CD8-positive, alpha-beta memory T cell (primary cell): ENCODE measurements around the gene PARD6G. TPM values are rescaled to one million over a fixed set of nuclear protein-coding genes. Genes with fewer than 3 reads are reported as not detected.

Experiments used
- CTCF ChIA-PET: fragments of 350-600 bp; sonication (Branson Sonifier 250); formaldehyde crosslinking; loops from one replicate; lab custom pipeline; 2021; ENCODE audit warnings: antibody characterized with exemption; lab: Charles Lee
- POLR2A ChIA-PET: fragments of 350-600 bp; sonication (Branson Sonifier 250); formaldehyde crosslinking; loops from one replicate; lab custom pipeline; 2021; ENCODE audit warnings: antibody characterized with exemption; lab: Charles Lee
- DNase-seq, 5 donors: peaks; one replicate each; pipeline versions ENCODE4 v3.0.0 to v3.0.0-alpha.2; 2020 to 2022; ENCODE audit warnings: mixed read lengths in 1 of 5
- H3K27ac ChIP-seq: one replicate; pipeline ENCODE4 v1.7.0; 2013; ENCODE audit warnings: low read depth, mild to moderate bottlenecking, low read length, moderate library complexity
- H3K27me3 ChIP-seq: 2 replicates; pipeline ENCODE4 v1.7.0; 2013; ENCODE audit warnings: low read length, mild to moderate bottlenecking; ENCODE audit not compliant: insufficient read depth, poor library complexity, severe bottlenecking
- H3K36me3 ChIP-seq: 2 replicates; pipeline ENCODE4 v1.7.0; 2013; ENCODE audit warnings: mild to moderate bottlenecking, low read length, moderate library complexity; ENCODE audit not compliant: insufficient read depth
- H3K4me1 ChIP-seq: 2 replicates; pipeline ENCODE4 v1.7.0; 2013; ENCODE audit warnings: mild to moderate bottlenecking, low read length, moderate library complexity; ENCODE audit not compliant: insufficient read depth
- H3K4me3 ChIP-seq: 2 replicates; pipeline ENCODE4 v1.7.0; 2013; ENCODE audit warnings: mild to moderate bottlenecking, low read length
- H3K9me3 ChIP-seq: 2 replicates; pipeline ENCODE4 v1.7.0; 2013; ENCODE audit warnings: mild to moderate bottlenecking, low read length
- H3K27ac Mint-ChIP-seq, 8 donors: one replicate each; pipeline ENCODE4 v1.8.0; 2020 to 2021; ENCODE audit warnings: mixed read lengths in 8 of 8, mild to moderate bottlenecking in 6 of 8, inconsistent platforms in 3 of 8, moderate library complexity in 3 of 8
- H3K27me3 Mint-ChIP-seq, 2 donors: one replicate each; pipeline ENCODE4 v1.8.0; 2020 to 2021; ENCODE audit warnings: mixed read lengths in 2 of 2, mild to moderate bottlenecking in 1 of 2, moderate library complexity in 1 of 2
- H3K36me3 Mint-ChIP-seq, 3 donors: one replicate each; pipeline ENCODE4 v1.8.0; 2020 to 2021; ENCODE audit warnings: mixed read lengths in 3 of 3, inconsistent platforms in 1 of 3, mild to moderate bottlenecking in 1 of 3
- H3K4me1 Mint-ChIP-seq, 3 donors: one replicate each; pipeline ENCODE4 v1.8.0; 2020 to 2021; ENCODE audit warnings: mixed read lengths in 3 of 3, inconsistent platforms in 1 of 3, mild to moderate bottlenecking in 1 of 3
- H3K4me3 Mint-ChIP-seq, 7 donors: one replicate each; pipeline ENCODE4 v1.8.0; 2020 to 2021; ENCODE audit warnings: mixed read lengths in 7 of 7, mild to moderate bottlenecking in 6 of 7, moderate library complexity in 4 of 7, inconsistent platforms in 2 of 7
- H3K9me3 Mint-ChIP-seq, 5 donors: one replicate each; pipeline ENCODE4 v1.8.0; 2020 to 2022; ENCODE audit warnings: mixed read lengths in 5 of 5, mild to moderate bottlenecking in 3 of 5, moderate library complexity in 2 of 5, inconsistent platforms in 1 of 5
- polyA plus RNA-seq: library from polyadenylated mRNA; unstranded; fragments of 300-500 nt; fragmentation: Illumina TruSeq; gene quantifications from one replicate; pipeline ENCODE4 v1.2.3, GENCODE V29; 2021
- total RNA-seq, 2 experiments: library from RNA; stranded (reverse); gene quantifications; one replicate each; pipeline ENCODE4 v1.2.3, GENCODE V29; 2021

PARD6G gene
- total and polyA plus RNA-seq, 3 experiments from 2014 or later = 0.32 to 0.48 (median 0.33) TPM

- no peaks in the 10 kb centered on the region for H3K9me3 Mint-ChIP-seq
- ChIA-PET CTCF (no interaction called here), POLR2A (no interaction called here)
- Histone ChIP-seq H3K4me1 (peaks cover 12% of the 10 kb centered on the region), H3K36me3 (peaks cover 9% of the 10 kb centered on the region), H3K9me3 (no peaks in the 10 kb centered on the region), H3K27ac (no peak overlapping the region), H3K4me3 (no peak overlapping the region), H3K27me3 (no peaks in the 10 kb centered on the region)
- no peak for DNase-seq
- no peak overlapping the region for H3K4me3 Mint-ChIP-seq
- peaks cover 35 to 53% (median 46%) of the 10 kb centered on the region in 3 donors for H3K4me1 Mint-ChIP-seq
- no peak overlapping the region for H3K27ac Mint-ChIP-seq
- peaks cover 7 to 53% (median 12%) of the 10 kb centered on the region in 3 donors for H3K36me3 Mint-ChIP-seq
- H3K27me3 Mint-ChIP-seq = no peaks in the 10 kb centered on the region
Observed at GRCh38 chr18:80124131-80124530, 123.2 kb downstream of the PARD6G start.

DNA sequence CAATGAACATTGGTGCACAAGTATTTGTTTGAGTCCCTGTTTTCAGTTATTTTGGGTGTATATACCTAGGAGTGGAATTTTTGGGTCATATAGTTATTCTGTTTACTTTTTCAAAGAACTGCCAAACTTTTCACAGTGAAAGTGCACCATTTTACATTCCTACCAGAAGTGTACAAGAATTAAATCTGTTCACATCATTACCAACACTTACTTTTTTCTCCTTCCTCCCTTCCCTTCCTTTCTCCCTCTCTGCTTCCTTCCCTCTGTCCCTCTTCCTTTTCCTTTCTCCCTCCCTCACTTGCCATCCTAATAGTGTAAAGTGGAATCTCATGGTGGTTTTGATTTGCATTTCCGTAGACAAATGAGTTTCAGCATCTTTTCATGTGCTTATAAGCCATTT is 126.4 kb downstream of the PARD6G start:
- H3K9me3 Mint-ChIP-seq = no peaks in the 10 kb centered on the region
- Histone ChIP-seq H3K4me1 (no peaks in the 10 kb centered on the region), H3K27ac (no peak overlapping the region), H3K36me3 (peaks cover 9% of the 10 kb centered on the region), H3K9me3 (no peaks in the 10 kb centered on the region), H3K27me3 (no peaks in the 10 kb centered on the region), H3K4me3 (no peak overlapping the region)
- peaks cover 15 to 60% (median 20%) of the 10 kb centered on the region in 3 donors for H3K36me3 Mint-ChIP-seq
- H3K4me1 Mint-ChIP-seq = peaks cover 29 to 51% (median 31%) of the 10 kb centered on the region in 3 donors
- ChIA-PET POLR2A (no interaction called here), CTCF (no interaction called here)
- H3K4me3 Mint-ChIP-seq = no peak overlapping the region
- no peaks in the 10 kb centered on the region for H3K27me3 Mint-ChIP-seq
- peak overlapping the region in 1 of 8 donors; percentile 11 for H3K27ac Mint-ChIP-seq
- DNase-seq = no peak

DNA sequence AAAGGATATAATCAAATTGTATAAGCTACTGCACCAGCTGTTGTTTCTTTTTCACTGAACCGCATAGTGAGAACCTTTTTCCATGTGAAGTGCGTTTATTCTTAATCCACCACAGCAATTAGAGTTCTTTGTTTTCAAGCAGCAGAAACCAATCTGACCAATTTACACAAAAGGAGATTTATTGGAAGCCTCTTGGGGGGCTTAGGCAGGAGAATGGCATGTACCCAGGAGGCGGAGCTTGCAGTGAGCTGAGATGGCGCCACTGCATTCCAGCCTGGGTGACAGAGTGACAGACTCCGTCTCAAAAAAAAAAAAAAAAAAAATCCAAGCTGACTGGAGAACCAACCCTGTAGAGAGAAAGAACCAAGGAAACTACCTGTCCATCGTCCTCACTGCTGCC is 128.2 kb downstream of the PARD6G start:
- ChIA-PET CTCF (no interaction called here), POLR2A (no interaction called here)
- no peak overlapping the region for H3K27ac ChIP-seq
- H3K4me1 Mint-ChIP-seq = peaks cover 30 to 59% (median 37%) of the 10 kb centered on the region in 3 donors
- no peak for DNase-seq
- no peak overlapping the region for H3K4me3 Mint-ChIP-seq
- peaks cover 15 to 58% (median 20%) of the 10 kb centered on the region in 3 donors for H3K36me3 Mint-ChIP-seq
- H3K9me3 ChIP-seq = no peaks in the 10 kb centered on the region
- no peaks in the 10 kb centered on the region for H3K27me3 Mint-ChIP-seq
- peaks cover 9% of the 10 kb centered on the region for H3K36me3 ChIP-seq
- H3K4me1 ChIP-seq = no peaks in the 10 kb centered on the region
- no peaks in the 10 kb centered on the region for H3K27me3 ChIP-seq
- no peak overlapping the region for H3K27ac Mint-ChIP-seq
- no peaks in the 10 kb centered on the region for H3K9me3 Mint-ChIP-seq
- H3K4me3 ChIP-seq = no peak overlapping the region

- ChIA-PET POLR2A (no interaction called here), CTCF (no interaction called here)
- Histone ChIP-seq H3K9me3 (no peaks in the 10 kb centered on the region), H3K4me3 (no peak overlapping the region), H3K27me3 (no peaks in the 10 kb centered on the region), H3K4me1 (peaks cover 21% of the 10 kb centered on the region), H3K27ac (no peak overlapping the region), H3K36me3 (peaks cover 9% of the 10 kb centered on the region)
- H3K9me3 Mint-ChIP-seq = no peaks in the 10 kb centered on the region
- DNase-seq = no peak
- no peak overlapping the region for H3K4me3 Mint-ChIP-seq
- H3K27ac Mint-ChIP-seq = peak overlapping the region in 1 of 8 donors; percentile 88
- peaks cover 11 to 33% (median 18%) of the 10 kb centered on the region in 3 donors for H3K36me3 Mint-ChIP-seq
- no peaks in the 10 kb centered on the region for H3K27me3 Mint-ChIP-seq
- H3K4me1 Mint-ChIP-seq = peaks cover 46 to 67% (median 49%) of the 10 kb centered on the region in 3 donors
Observed at GRCh38 chr18:80115035-80115434, 132.3 kb downstream of the PARD6G start.

GRCh38 chr18:80112624-80113248 is 134.6 kb downstream of the PARD6G start:
- ChIA-PET POLR2A (no interaction called here), CTCF (interaction anchor here (0.6 kb wide), 1 partner anchor 47 kb away, joined by 3 read pairs; no protein-coding TSS in a partner anchor)
- H3K27me3 Mint-ChIP-seq = no peaks in the 10 kb centered on the region
- H3K27ac Mint-ChIP-seq = peak overlapping the region in 1 of 8 donors; percentile 66
- peak overlapping the region in 2 of 7 donors; percentile 23 to 38 for H3K4me3 Mint-ChIP-seq
- DNase-seq = no peak
- Histone ChIP-seq H3K9me3 (no peaks in the 10 kb centered on the region), H3K4me1 (peaks cover 22% of the 10 kb centered on the region), H3K27ac (no peak overlapping the region), H3K4me3 (no peak overlapping the region), H3K36me3 (no peaks in the 10 kb centered on the region), H3K27me3 (no peaks in the 10 kb centered on the region)
- H3K4me1 Mint-ChIP-seq = peaks cover 48 to 76% (median 50%) of the 10 kb centered on the region in 3 donors
- peaks cover 5 to 14% (median 6%) of the 10 kb centered on the region in 3 donors for H3K36me3 Mint-ChIP-seq
- H3K9me3 Mint-ChIP-seq = no peaks in the 10 kb centered on the region

DNA sequence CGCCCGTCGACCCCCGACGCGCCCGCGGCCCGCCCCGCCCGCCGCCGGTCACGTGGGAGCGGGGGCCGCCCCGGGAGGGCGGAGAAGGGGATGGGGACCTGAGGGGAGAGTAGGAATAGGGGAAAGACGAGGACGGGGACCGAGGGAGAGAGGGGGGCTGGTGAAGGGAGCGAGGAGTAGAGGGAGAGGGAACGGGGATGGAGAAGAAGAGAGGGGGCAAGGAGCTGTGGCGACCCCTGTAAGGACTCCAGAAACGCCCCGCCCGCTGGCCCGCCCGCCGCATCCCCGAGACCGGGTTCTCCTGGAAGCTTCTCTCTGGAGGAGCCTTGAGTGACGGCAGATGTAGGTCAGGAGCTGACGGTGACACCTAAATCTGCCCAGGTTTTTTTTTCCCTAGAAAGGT is 137.6 kb downstream of the PARD6G start:
- H3K27me3 Mint-ChIP-seq = no peaks in the 10 kb centered on the region
- no peaks in the 10 kb centered on the region for H3K9me3 Mint-ChIP-seq
- Histone ChIP-seq H3K4me1 (peaks cover 22% of the 10 kb centered on the region), H3K4me3 (peak overlapping the region; percentile 69), H3K27me3 (no peaks in the 10 kb centered on the region), H3K9me3 (no peaks in the 10 kb centered on the region), H3K36me3 (no peaks in the 10 kb centered on the region), H3K27ac (peak overlapping the region; percentile 34)
- H3K36me3 Mint-ChIP-seq = peaks cover 0 to 4% (median 2%) of the 10 kb centered on the region in 3 donors
- H3K27ac Mint-ChIP-seq = peak overlapping the region; percentile 25 to 97 (median 90)
- ChIA-PET POLR2A (interaction anchor here (0.8 kb wide), 1 partner anchor 76 kb away, joined by 3 read pairs; no protein-coding TSS in a partner anchor), CTCF (interaction anchor here (1.7 kb wide), 1 partner anchor 49 kb away, joined by 3 read pairs; no protein-coding TSS in a partner anchor)
- peaks cover 45 to 66% (median 50%) of the 10 kb centered on the region in 3 donors for H3K4me1 Mint-ChIP-seq
- H3K4me3 Mint-ChIP-seq = peak overlapping the region; percentile 68 to 95 (median 86)
- DNase-seq = peak in 3 of 5 donors; percentile 11 to 65 (median 44)

DNA sequence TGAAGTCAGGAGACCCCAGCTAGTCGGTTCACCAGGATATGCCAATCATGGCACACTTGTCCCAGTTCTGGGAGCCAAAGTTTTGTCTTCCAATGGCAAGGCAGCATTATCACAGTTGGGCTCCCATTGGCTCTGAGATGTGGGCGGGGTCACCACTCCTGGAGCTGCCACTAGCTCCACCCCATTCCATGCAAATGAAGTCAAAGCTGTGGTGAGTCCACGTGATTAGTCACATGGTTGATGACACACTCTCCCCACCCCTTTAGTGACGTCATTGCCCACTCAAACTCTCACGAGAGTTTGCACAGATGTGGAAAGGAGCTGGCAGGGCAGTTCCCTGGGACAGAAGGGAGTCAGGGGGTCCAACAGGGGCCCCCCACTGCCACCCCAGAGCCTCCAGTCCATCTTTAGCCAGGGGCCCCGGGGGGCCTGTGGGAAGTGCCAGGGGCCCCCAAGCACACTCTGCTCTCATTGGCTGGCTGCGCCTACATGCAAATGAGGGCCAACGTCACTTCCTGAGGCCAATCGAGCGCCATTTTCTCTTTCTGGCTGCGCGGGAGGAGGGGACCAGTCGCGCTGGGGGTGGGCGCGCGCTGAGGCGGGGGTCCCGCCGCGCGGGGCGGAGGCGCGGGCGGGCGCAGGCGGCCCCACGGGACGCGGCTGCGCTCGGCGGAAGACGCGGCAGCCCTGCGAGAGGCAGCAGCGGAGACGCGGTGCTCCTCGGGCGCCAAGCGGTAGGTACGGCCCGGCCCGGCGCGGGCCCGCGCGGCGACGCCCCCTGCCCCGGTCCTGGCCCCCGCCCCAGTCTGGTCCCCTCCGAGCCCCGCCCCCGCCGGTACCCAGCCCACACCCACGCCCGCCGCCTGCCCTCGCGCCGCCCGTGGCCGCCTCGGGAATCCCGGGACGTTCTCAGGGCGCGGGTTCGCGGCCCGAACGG is 138.3 kb downstream of the PARD6G start, which contains the start of gene ADNP2:
Gene ADNP2 (plus strand): TSS at position 524 of the 937 bp plus-strand sequence. CDS start 8,281 bp downstream, outside the sequence.
- POLR2A ChIA-PET = interaction anchor here (0.6 to 1.3 kb wide), 4 partner anchors 35 to 142 kb away, joined by 3 to 5 read pairs (median 4); partner anchors contain the start of gene RBFA
- peak; percentile 65 to 91 (median 89) for DNase-seq

More for the DNA sequence above, 138.3 kb downstream of the PARD6G start, which contains the start of gene ADNP2:
- no peaks in the 10 kb centered on the region for H3K27me3 ChIP-seq
- H3K36me3 ChIP-seq = no peaks in the 10 kb centered on the region
- H3K4me1 ChIP-seq = peaks cover 22% of the 10 kb centered on the region
- Mint-ChIP-seq H3K4me3 (peak within 1 kb of the TSS; percentile 81 to 95 (median 88)), H3K4me1 (peaks cover 39 to 61% (median 46%) of the 10 kb centered on the region in 3 donors), H3K27me3 (no peaks in the 10 kb centered on the region), H3K27ac (peak within 1 kb of the TSS; percentile 93 to 99 (median 94)), H3K9me3 (no peaks in the 10 kb centered on the region), H3K36me3 (peaks cover 0 to 4% (median 2%) of the 10 kb centered on the region in 3 donors)
- peak within 1 kb of the TSS; percentile 85 for H3K27ac ChIP-seq
- H3K4me3 ChIP-seq = peak within 1 kb of the TSS; percentile 69
- CTCF ChIA-PET = interaction anchor here (1.7 kb wide), 1 partner anchor 50 kb away, joined by 3 read pairs; no protein-coding TSS in a partner anchor
- H3K9me3 ChIP-seq = no peaks in the 10 kb centered on the region
